ENCODE results near the gene ARMH3.

ARMH3 gene

GRCh38 chr10:101826852-101827434 lies 229.0 kb downstream of the ARMH3 start:
- no peak for FAIRE-seq

- FAIRE-seq = no peak
These were observed 231.2 kb downstream of the ARMH3 start for GRCh38 chr10:101824736-101825135.

GRCh38 chr10:101818872-101819633 lies 236.9 kb downstream of the ARMH3 start:
- FAIRE-seq = no peak

- FAIRE-seq = peak; percentile 97
These were observed 237.7 kb downstream of the ARMH3 start, which contains the start of gene OGA for GRCh38 chr10:101818119-101818871. TSS of gene OGA (minus strand) at chr10:101818444. CDS start at chr10:101818022, 422 bp downstream.

- FAIRE-seq = no peak
These were observed 238.4 kb downstream of the ARMH3 start for GRCh38 chr10:101817337-101818118.

- no peak for FAIRE-seq
These were observed 239.0 kb downstream of the ARMH3 start for GRCh38 chr10:101816913-101817336.

- FAIRE-seq = no peak
These were observed 239.6 kb downstream of the ARMH3 start for GRCh38 chr10:101816376-101816775.

- no peak for FAIRE-seq
These were observed 241.4 kb downstream of the ARMH3 start for GRCh38 chr10:101814466-101815071.

- no peak for FAIRE-seq
These were observed 243.4 kb downstream of the ARMH3 start for GRCh38 chr10:101812606-101813005.

GRCh38 chr10:101807158-101807557 lies 248.8 kb downstream of the ARMH3 start:
- FAIRE-seq = no peak

- FAIRE-seq = no peak
These were observed 252.5 kb downstream of the ARMH3 start for GRCh38 chr10:101803511-101803910.

- FAIRE-seq = no peak
These were observed 258.4 kb downstream of the ARMH3 start for GRCh38 chr10:101797403-101798059.

All from TTC549 (cell line).